HG03064 (cell line): ENCODE results near the gene ASB16.

ENCODE experiments used
- ATAC-seq: cut with Tn5 transposase; IDR thresholded peaks from one replicate; pipeline ENCODE4 v1.9.1; 2021; ENCODE audit warnings: low read depth; ENCODE audit not compliant: unreplicated experiment

ASB16 gene

GRCh38 chr17:44186307-44187130, 16.0 kb downstream of the ASB16 start, which contains the start of gene TMUB2:
TMUB2 (plus strand) TSS chr17:44186972; CDS start chr17:44187709, 737 bp downstream.
- ATAC-seq = peak; percentile 77

DNA sequence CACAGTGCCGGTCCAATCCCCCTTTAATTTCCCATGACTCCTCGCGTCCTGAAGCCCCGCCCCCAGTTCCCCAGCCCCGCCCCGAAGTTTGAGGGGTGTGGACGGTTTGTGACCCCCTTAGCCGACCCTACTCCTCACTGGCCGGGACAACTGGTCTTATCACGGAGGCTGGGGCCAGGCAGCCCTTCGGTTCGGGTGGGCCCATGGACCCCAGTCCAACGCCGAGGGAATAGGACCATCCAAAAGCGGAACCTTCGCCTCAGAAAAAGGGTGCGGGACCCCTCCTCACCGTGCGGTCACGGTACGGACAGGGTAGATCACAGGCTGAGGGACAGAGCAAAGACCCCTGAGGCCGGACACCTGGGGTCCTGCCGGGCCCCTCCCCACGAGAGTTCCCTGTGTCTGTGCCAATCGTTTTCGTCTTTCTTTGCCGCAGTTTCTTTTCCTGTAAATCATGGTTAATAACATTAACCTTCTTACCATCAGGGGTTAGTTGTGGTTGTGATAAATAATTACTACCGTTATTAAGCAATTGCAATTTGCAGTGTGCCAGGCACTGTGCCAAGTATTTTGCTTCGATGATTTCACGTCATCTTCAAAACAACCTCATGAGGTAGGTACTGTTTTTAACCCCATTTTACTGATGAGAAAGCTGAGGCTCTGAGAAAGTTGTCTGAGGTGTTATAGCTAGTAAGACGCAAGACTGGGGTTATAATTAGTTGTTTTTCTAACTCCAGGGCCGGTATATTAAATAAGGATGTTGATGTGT, 16.8 kb downstream of the ASB16 start:
- peak; percentile 50 for ATAC-seq

DNA sequence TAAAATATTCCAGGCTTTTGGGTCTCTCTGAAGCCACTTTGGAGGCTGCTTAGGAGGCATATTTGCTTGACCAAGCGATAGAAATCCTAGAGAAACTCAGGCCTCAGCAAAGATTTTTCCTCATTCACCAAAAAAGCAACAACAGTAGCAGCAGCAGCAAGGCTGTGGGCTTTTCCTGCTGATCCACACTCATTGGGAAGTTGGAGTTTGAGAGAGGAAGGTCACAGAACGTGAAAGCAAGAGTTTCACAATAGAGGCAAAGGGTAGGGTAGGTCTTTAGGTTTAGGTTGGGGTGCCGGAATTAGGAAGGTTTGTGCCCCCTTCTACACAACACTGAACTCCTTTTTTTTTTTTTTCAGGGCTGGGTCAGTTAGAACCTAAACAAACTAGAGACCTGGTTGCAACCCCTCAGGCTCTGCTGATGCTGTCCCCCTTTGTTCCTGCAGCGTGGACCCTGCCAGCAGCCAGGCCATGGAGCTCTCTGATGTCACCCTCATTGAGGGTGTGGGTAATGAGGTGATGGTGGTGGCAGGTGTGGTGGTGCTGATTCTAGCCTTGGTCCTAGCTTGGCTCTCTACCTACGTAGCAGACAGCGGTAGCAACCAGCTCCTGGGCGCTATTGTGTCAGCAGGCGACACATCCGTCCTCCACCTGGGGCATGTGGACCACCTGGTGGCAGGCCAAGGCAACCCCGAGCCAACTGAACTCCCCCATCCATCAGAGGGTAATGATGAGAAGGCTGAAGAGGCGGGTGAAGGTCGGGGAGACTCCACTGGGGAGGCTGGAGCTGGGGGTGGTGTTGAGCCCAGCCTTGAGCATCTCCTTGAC, 18.3 kb downstream of the ASB16 start:
- ATAC-seq = no peak

DNA sequence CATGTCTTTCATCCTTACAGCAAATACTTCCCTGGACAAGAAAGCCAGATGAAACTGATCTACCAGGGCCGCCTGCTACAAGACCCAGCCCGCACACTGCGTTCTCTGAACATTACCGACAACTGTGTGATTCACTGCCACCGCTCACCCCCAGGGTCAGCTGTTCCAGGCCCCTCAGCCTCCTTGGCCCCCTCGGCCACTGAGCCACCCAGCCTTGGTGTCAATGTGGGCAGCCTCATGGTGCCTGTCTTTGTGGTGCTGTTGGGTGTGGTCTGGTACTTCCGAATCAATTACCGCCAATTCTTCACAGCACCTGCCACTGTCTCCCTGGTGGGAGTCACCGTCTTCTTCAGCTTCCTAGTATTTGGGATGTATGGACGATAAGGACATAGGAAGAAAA, 20.0 kb downstream of the ASB16 start:
- ATAC-seq = no peak

DNA sequence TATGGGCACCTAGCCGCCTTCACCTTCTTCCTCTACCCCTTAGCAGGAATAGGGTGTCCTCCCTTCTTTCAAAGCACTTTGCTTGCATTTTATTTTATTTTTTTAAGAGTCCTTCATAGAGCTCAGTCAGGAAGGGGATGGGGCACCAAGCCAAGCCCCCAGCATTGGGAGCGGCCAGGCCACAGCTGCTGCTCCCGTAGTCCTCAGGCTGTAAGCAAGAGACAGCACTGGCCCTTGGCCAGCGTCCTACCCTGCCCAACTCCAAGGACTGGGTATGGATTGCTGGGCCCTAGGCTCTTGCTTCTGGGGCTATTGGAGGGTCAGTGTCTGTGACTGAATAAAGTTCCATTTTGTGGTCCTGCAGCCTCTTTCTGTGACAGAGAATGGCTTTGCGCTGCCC, 20.9 kb downstream of the ASB16 start:
- no peak for ATAC-seq

- ATAC-seq = no peak
These were observed 21.5 kb downstream of the ASB16 start for GRCh38 chr17:44191941-44192496.

DNA sequence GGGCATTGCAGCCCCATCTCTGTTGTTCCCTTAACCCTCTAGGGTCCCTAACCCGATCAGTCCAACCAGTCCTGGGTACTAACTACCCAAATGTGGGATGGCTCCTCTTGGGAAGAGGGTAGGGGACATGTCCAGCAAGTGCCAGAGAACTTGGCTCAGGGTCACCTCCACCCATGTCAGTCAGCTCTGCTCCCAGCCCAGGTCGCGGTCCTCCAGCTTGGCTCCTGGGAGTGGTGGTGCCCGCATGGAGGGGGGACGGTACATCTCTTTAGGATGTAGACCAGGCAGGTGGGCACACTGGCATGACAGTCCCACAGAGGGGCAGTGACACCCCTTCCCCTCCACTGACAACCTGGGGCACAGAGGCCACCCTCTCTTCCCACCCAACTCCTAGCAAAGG, 22.2 kb downstream of the ASB16 start:
- ATAC-seq = no peak

DNA sequence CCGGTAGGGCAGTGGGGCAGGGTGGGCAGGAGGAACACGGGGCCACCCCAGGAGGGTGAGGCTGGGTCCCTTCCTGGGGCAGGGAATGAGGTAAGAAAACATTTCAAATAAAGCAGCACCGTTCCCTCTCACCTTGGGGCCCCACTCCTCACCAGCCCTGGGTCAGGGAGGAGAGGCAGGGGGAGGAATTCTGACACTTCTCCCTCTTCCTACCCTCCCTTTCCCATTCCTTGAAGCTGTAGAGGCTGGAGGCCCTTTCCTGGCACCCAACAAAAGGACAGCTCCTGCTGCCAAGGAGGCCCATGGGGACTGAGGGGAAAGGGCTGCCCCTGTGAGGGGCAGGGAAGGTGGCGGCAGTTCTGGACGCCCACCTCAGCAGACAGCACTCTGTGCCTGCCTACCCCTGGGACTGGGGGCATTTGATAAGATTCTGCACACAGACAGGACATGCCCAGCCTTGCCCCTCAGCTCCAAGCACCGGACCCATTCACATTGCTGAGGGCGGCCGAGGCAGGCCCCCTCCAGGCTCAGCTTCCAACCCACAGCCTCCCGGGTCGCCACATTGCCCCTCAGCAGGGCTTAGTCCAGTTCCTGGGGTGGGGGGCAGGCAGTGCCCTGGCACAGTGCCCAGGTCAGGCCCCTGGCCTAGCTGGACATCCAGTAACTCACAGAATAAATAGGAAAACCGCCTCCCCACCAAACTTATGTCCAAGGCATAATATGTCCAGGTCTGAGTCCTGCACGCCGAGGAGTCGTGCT, 23.0 kb downstream of the ASB16 start:
- ATAC-seq = no peak

DNA sequence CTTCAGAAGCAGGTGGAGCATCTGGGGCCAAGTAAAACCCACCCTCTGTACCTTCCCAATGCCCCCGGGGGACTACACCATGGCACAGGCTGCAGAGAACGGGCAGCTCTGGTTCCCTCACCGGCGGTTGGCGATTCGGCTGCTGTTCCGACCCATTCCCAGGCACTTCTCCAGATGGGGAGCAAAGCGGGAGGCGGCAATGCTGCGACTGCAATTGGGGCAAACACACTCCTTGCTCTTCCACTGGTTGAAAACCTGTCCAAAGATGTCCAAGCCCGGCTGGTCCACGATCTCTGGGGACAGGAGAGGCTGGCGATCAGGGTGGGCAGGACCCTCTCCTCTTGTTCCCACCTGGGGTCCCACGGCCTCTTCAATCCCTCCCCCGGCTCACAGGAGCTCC, 26.6 kb downstream of the ASB16 start:
- no peak for ATAC-seq

- no peak for ATAC-seq
These were observed 27.6 kb downstream of the ASB16 start for GRCh38 chr17:44197980-44198720.

DNA sequence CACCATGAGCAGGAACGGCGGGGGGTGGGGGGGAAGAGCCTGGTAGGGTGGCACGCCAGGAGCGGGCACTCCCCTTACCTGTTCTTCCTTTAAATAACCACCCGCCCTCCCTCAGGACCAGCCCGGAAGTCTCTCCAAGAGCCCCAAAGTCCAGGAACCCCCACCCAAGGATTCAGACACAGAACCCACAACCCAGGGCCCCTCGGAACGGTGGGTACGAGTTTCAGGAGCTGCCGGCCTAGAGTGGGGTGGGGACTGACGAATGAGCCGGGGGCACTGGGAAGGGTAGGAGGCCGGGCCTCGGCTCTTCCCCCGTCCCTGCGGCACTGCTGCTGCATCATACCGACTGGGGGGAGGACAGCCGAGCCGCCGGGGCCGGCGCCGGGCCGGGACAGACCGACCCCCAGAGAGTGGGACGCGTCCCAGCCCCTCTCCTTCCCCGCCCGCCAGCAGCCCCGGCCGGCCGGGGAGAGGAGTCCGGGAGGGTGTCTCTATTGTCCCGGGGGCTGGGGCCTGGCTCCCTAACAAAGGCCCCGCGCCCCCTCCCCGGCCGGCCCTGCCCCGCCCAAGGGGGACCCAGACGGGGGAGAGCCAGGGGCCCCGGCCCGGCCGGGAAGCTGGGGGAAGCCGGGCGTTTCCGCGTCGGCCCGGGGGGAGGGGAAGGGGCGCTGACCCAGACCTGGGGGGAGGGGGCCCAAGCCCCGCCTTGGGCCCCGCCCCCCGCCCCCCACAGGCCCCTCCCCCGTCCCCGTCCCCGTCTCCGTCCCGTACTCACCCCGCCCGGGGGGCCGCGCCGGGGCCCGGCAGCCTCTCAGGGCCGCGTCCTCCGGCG, 28.4 kb downstream of the ASB16 start:
- peak; percentile 9 for ATAC-seq

- peak; percentile 53 for ATAC-seq
These were observed 29.3 kb downstream of the ASB16 start, which contains the start of gene ATXN7L3 for GRCh38 chr17:44199553-44200477. ATXN7L3 (minus strand) TSS chr17:44199884; CDS start chr17:44198070, 1,814 bp downstream.

DNA sequence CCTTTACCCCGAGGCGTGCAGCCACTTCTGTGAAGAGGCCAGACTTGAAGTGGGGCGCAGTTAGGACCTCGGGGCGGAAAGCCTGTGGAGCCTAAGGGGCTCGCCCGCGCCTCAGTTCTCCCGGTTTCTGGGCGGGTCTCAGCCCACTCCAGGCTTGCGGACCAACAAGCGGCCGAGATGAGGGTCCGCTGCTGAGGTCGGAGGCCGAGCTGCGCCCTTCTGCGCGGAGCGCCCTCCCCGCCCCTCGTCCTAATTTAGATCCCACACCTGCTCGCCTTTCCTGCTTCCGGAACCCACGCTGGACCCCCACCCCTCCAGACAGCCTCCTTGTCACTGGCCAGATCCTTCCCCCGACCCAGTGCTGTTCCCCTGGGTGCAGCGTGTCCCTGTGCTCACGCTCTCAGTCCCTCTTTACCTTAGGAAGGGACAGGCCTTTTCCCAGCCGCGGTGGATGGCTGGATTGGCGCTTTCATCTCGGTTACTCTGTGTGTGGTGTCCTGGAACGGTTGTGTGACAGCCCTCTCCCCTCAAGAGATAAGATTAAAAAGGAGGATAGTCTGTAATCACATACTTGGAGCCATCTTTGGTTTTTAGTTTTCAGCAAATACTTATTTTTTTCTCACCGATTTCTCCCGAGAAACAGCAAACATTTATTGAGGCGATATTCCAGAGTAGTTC, 30.1 kb downstream of the ASB16 start:
- no peak for ATAC-seq

DNA sequence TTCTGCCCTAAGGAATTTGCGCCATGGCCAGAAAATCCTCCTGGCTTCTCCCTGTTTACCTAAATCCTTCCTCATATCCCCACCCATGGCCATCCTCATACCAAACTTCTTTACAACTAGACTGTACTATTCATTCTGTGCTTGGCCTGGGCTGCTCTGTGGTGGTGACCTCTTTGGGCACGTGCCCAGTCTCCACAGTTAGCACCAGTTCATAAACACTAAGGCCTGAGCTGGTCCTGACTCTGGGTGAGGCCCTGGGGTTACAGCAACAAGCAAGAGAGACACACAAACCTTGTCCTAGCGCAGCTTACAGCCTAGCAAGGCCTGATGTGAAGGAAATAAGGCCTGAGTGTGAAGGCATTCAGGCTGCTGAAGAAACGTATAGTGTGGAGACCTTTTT, 32.3 kb downstream of the ASB16 start:
- ATAC-seq = no peak

GRCh38 chr17:44203731-44204440, 33.4 kb downstream of the ASB16 start:
- ATAC-seq = no peak

DNA sequence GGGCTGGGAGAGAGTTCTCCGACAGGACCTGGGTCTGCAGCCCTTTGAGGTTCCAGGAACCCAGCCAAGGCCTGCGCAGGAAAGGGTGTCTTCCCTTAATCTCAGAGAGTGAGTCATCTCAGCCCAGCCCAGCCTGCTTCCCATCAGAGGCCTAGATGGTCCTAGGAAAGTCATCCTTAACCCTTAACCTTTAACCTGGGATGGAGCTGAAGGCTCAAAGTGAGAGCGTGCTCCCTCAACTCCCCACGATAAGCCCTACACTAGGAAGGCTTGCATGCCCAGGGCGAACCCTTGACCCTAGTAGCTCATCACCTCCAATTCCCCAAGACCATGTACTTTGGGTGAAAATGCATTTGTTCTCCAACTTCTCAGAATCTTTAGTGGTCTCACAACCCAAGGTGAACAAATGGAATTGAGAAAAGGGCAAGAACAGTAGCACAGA, 34.0 kb downstream of the ASB16 start:
- ATAC-seq = no peak
